ENCODE data around the gene TET3.

TET3 gene

DNA sequence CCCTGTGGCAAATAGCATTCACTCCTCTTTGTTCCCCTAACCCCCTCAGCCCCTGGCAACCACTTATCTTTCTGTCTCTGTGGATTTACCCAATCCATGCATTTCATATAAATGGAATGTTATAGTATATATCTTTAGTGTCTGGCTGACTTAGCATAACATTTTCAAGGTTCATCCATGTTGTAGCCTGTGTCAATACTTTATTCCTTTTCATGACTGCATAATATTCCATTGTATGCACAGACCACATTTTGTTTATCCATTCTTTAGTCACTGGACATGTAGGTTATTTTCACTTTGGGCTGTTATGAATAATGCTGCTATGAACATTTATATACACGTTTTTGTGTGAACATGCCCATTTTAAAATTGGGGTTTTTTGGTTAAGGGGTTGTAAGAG, 42.8 kb downstream of the TET3 start:
- H4K20me1 ChIP-seq (ENCODE audit: control insufficient read depth, insufficient read depth, low read depth, low read length): peaks cover 8% of the 10 kb centered on the region; the same call in 1 of the 2 replicates
- no peak overlapping the region for H3K4me3 ChIP-seq (ENCODE audit: low read length)
- H3K79me2 ChIP-seq (ENCODE audit: control insufficient read depth, low read length): peaks cover 93% of the 10 kb centered on the region
- peaks cover 2% of the 10 kb centered on the region; the same call in 1 of the 2 replicates for H3K36me3 ChIP-seq (ENCODE audit: control insufficient read depth, low read length)
- no peaks in the 10 kb centered on the region for H3K9me2 ChIP-seq (replicated peaks; ENCODE audit: control insufficient read depth, low read length)
- H3K4me2 ChIP-seq (ENCODE audit: low read length): no peak overlapping the region
- H3K27ac ChIP-seq (ENCODE audit: low read depth, low read length): no peak overlapping the region
- peaks cover 32% of the 10 kb centered on the region for H3K4me1 ChIP-seq (ENCODE audit: control insufficient read depth, low read length)
- H3F3A ChIP-seq (ENCODE audit: control insufficient read depth, insufficient read depth): 0 out of 2 replicates have a peak, but pooled peaks cover 5% of the 10 kb centered on the region
- H3K9me3 ChIP-seq (ENCODE audit: control insufficient read depth, insufficient read depth, low read length): no peaks in the 10 kb centered on the region
- no peaks in the 10 kb centered on the region for H3K27me3 ChIP-seq (ENCODE audit: control insufficient read depth, low read length)
- TF ChIP-seq EZH2phosphoT487 (IDR thresholded peaks at IDR 0.05; ENCODE audit: borderline replicate concordance, low read length) (no peak), CTCF (IDR thresholded peaks at IDR 0.05; ENCODE audit: low read depth, low read length, poor library complexity, severe bottlenecking) (no peak)

GRCh38 chr2:74028290-74028689, 43.6 kb downstream of the TET3 start:
- peaks cover 94% of the 10 kb centered on the region for H3K79me2 ChIP-seq (ENCODE audit: control insufficient read depth, low read length)
- peaks cover 2% of the 10 kb centered on the region; the same call in 1 of the 2 replicates for H3K36me3 ChIP-seq (ENCODE audit: control insufficient read depth, low read length)
- H3K4me3 ChIP-seq (ENCODE audit: low read length): no peak overlapping the region
- no peak for TF ChIP-seq EZH2phosphoT487 (IDR thresholded peaks at IDR 0.05; ENCODE audit: borderline replicate concordance, low read length)
- TF ChIP-seq CTCF (IDR thresholded peaks at IDR 0.05; ENCODE audit: low read depth, low read length, poor library complexity, severe bottlenecking): no peak
- no peaks in the 10 kb centered on the region for H3K27me3 ChIP-seq (ENCODE audit: control insufficient read depth, low read length)
- no peaks in the 10 kb centered on the region for H3K9me2 ChIP-seq (replicated peaks; ENCODE audit: control insufficient read depth, low read length)
- H3K27ac ChIP-seq (ENCODE audit: low read depth, low read length): no peak overlapping the region
- peaks cover 40% of the 10 kb centered on the region for H3K4me1 ChIP-seq (ENCODE audit: control insufficient read depth, low read length)
- H3F3A ChIP-seq (ENCODE audit: control insufficient read depth, insufficient read depth): peaks cover 8% of the 10 kb centered on the region; the same call in 1 of the 2 replicates
- no peaks in the 10 kb centered on the region for H3K9me3 ChIP-seq (ENCODE audit: control insufficient read depth, insufficient read depth, low read length)
- H3K4me2 ChIP-seq (ENCODE audit: low read length): no peak overlapping the region
- H4K20me1 ChIP-seq (ENCODE audit: control insufficient read depth, insufficient read depth, low read depth, low read length): peaks cover 8% of the 10 kb centered on the region; the same call in 1 of the 2 replicates

- H3K9me2 ChIP-seq (replicated peaks; ENCODE audit: control insufficient read depth, low read length): no peaks in the 10 kb centered on the region
- H3K4me1 ChIP-seq (ENCODE audit: control insufficient read depth, low read length): peaks cover 45% of the 10 kb centered on the region
- no peak overlapping the region for H3K27ac ChIP-seq (ENCODE audit: low read depth, low read length)
- no peak overlapping the region for H3K4me3 ChIP-seq (ENCODE audit: low read length)
- TF ChIP-seq EZH2phosphoT487 (IDR thresholded peaks at IDR 0.05; ENCODE audit: borderline replicate concordance, low read length) (no peak), CTCF (IDR thresholded peaks at IDR 0.05; ENCODE audit: low read depth, low read length, poor library complexity, severe bottlenecking) (no peak)
- H3K9me3 ChIP-seq (ENCODE audit: control insufficient read depth, insufficient read depth, low read length): no peaks in the 10 kb centered on the region
- H3K79me2 ChIP-seq (ENCODE audit: control insufficient read depth, low read length): peaks cover 95% of the 10 kb centered on the region
- H4K20me1 ChIP-seq (ENCODE audit: control insufficient read depth, insufficient read depth, low read depth, low read length): peaks cover 8% of the 10 kb centered on the region; the same call in 1 of the 2 replicates
- peaks cover 2% of the 10 kb centered on the region; the same call in 1 of the 2 replicates for H3K36me3 ChIP-seq (ENCODE audit: control insufficient read depth, low read length)
- H3K27me3 ChIP-seq (ENCODE audit: control insufficient read depth, low read length): no peaks in the 10 kb centered on the region
- H3K4me2 ChIP-seq (ENCODE audit: low read length): no peak overlapping the region
- H3F3A ChIP-seq (ENCODE audit: control insufficient read depth, insufficient read depth): peaks cover 8% of the 10 kb centered on the region; the same call in 1 of the 2 replicates
Observed at GRCh38 chr2:74028741-74029140, 44.0 kb downstream of the TET3 start.
